NOMO-1 (cell line): ENCODE measurements around the gene GPS2.

ENCODE experiments used
- DNase-seq, 2 experiments: peaks; one replicate each; lab custom pipeline; 2025; ENCODE audit not compliant: unreplicated experiment in 2 of 2; lab: John Stamatoyannopoulos, UW

Gene GPS2

GRCh38 chr17:7318121-7318860 lies 3.1 kb upstream of the GPS2 start:
- DNase-seq, result no peak

- no peak for DNase-seq
These were observed 2.1 kb upstream of the GPS2 start for GRCh38 chr17:7317161-7317803.

GRCh38 chr17:7315570-7316235 lies 543 bp upstream of the GPS2 start:
- DNase-seq, result no peak

GRCh38 chr17:7313890-7314718 lies 1.1 kb downstream of the GPS2 start:
- no peak for DNase-seq

GRCh38 chr17:7313088-7313889 lies 1.9 kb downstream of the GPS2 start:
- DNase-seq, result no peak

GRCh38 chr17:7312432-7313087 lies 2.6 kb downstream of the GPS2 start:
- no peak for DNase-seq

GRCh38 chr17:7311110-7311705 lies 4.0 kb downstream of the GPS2 start:
- no peak for DNase-seq

GRCh38 chr17:7309628-7310027 lies 5.5 kb downstream of the GPS2 start:
- no peak for DNase-seq

- peak; percentile 67 to 91 for DNase-seq
These were observed 6.3 kb downstream of the GPS2 start for GRCh38 chr17:7308625-7309433.

- DNase-seq, result peak; percentile 18 to 57
These were observed 7.2 kb downstream of the GPS2 start for GRCh38 chr17:7307686-7308624.

GRCh38 chr17:7306911-7307685 lies 8.1 kb downstream of the GPS2 start, which contains the start of gene EIF5A:
TSS of gene EIF5A (plus strand) at chr17:7307628. CDS start at chr17:7309636, 2,008 bp downstream.
- peak; percentile 98 to 100 for DNase-seq

GRCh38 chr17:7304179-7304578 lies 11.0 kb downstream of the GPS2 start:
- no peak for DNase-seq

- DNase-seq, result peak; percentile 57 to 66
These were observed 18.8 kb downstream of the GPS2 start for GRCh38 chr17:7296189-7296861.

GRCh38 chr17:7295230-7296180 lies 19.7 kb downstream of the GPS2 start:
- DNase-seq, result no peak

- DNase-seq, result peak; percentile 58 to 78
These were observed 20.5 kb downstream of the GPS2 start, which contains the start of gene YBX2 for GRCh38 chr17:7294614-7295153. TSS of gene YBX2 (minus strand) at chr17:7294639. CDS start at chr17:7294500, 139 bp downstream.
